GM19463 (cell line): ENCODE data around the gene APBA3.

Experiments
- ATAC-seq: cut with Tn5 transposase; IDR thresholded peaks from one replicate; pipeline ENCODE4 v1.9.1; 2021; ENCODE audit warnings: mild to moderate bottlenecking, moderate library complexity; ENCODE audit not compliant: unreplicated experiment

The APBA3 gene

DNA sequence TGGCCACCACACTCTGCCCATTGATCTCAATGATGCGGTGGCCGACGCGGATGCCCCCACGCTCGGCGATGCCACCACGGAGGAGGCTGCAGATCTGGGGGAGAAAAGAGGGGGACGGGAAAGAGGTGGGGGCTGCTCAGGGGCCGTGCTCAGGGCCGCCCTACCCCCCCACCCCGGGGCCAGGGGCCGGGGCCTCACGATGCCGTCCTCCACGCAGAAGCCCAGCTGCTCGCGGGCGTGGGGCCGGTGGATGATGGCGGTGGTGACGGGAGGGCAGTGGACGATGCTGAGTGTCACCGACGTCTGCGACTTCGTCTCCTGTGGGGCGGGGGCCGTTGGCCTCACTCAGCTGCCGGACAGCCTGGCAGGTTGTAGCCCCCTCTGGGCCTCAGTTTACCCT is 10.3 kb downstream of the APBA3 start:
- ATAC-seq = no peak

DNA sequence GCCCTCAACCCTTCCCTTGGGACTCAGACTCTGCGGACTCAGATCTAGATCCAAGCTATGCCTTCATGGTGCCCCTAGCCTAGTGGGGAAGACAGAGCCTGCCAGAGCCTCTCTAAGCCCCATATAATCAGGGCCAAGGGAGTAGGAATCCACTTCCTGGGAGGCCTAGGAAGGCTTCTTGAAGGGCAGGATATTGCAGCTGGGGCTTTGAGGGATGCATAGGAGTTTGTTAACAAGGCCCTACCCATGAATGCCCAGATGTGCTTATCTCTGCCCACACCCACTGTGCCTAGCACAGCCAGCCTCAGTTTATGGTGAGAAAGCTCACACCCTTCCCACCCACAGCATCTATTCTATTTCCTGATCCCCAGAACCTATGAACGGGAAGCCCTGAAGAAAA is 11.3 kb downstream of the APBA3 start:
- no peak for ATAC-seq

DNA sequence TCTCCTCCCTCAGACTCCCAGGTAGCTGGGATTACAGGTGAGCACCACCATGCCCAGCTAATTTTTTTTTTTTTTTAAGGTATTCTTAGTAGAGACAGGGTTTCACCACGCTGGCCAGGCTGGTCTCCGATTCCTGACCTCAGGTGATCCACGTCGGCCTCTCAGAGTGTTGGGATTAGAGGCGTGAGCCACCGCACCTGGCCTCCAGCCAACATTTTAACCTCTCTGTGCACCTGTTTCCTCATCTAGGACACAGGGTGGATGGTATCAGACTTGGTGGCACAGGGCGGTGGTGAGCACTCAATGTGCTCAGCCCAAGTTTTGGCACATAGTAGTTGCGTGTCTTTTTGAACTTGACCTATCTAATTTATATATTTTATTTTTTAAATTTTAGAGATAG is 12.5 kb downstream of the APBA3 start:
- ATAC-seq = no peak

DNA sequence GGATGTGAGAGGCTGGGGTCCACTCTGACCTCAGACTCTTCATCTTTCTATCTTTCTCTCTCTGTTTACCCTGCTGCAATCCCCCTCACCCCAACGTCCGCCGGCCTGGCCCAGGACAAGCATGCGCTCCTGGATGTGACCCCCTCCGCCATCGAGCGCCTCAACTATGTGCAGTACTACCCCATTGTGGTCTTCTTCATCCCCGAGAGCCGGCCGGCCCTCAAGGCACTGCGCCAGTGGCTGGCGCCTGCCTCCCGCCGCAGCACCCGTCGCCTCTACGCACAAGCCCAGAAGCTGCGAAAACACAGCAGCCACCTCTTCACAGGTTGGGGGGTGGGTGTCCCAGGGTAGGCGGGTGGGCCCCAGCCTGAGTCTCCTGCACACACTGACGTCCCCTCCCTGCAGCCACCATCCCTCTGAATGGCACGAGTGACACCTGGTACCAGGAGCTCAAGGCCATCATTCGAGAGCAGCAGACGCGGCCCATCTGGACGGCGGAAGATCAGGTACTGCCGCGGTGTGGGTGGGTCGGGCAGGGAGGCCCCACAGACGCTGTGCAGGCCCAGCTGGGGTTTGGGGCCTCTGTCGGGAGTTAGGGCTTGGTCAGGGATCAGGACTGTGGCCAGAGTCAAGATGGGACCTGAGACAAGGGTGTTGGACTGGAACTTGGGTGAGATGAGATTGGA is 15.0 kb downstream of the APBA3 start:
- ATAC-seq = no peak

DNA sequence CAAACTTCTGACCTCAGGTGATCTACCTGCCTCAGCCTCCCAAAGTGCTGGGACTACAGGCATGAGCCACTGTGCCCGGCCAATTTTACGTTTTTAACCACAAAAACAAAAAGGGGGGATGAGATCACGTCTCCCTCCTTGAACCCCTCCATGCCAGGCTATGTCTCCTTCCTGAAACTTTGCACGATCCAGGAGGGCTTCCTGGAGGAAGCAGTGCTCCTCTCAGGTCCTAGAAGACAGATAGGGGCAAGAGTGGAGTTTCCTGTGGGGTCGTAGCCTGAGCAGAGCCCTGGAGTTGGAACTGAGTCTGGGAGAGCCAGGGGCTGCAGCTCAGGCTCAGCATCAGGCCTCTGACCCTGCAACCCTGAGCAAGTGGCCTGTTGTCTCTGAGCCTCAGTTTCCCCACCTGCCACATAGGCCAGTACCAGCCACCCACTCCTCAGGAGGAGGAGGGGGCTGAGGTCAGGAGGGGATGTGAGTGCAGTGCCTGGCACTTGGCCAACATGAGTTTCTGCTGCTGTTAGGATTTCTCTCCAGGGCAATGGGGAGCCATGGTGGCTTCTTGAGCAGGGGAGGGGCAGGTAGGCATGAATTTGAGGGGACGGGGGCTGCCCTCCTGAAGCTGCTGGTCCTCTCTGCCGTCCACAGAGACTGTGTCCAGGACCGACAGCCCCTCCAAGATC is 16.0 kb downstream of the APBA3 start:
- ATAC-seq = no peak

DNA sequence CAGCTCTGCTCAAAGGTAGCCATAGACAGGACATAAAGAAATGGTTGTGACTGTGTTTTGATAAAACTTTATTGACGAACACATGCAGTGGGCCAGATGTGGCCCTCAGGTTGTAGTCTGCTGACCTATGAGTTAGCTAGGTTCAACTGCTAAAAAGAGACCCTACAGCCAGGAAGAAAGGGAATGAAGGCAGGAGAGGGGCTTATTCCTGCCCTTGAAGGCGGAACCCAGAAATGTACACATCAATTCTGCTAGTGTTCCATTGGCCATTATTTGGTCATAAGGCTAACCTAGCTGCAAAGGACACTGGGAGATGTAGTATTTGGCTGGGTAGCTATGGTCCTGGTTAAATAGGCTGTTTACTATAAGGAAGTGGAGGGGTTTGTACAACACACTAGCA is 18.0 kb downstream of the APBA3 start:
- ATAC-seq = no peak

DNA sequence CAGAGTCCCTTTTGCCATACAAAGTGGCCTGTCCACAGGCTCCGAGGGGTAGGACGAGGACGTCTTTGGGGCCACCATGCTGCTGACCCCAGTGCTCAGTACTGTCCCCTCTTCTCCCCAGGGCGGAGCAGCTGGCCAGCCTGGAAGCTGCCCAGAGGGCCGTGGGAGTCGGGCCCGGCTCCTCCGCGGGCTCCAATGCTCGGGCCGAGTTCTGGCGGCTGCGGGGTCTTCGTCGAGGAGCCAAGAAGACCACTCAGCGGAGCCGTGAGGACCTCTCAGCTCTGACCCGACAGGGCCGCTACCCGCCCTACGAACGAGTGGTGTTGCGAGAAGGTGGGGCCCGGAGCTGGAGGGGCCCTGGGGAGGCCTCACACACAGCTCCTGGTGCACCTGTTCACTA is 21.1 kb downstream of the APBA3 start:
- no peak for ATAC-seq

DNA sequence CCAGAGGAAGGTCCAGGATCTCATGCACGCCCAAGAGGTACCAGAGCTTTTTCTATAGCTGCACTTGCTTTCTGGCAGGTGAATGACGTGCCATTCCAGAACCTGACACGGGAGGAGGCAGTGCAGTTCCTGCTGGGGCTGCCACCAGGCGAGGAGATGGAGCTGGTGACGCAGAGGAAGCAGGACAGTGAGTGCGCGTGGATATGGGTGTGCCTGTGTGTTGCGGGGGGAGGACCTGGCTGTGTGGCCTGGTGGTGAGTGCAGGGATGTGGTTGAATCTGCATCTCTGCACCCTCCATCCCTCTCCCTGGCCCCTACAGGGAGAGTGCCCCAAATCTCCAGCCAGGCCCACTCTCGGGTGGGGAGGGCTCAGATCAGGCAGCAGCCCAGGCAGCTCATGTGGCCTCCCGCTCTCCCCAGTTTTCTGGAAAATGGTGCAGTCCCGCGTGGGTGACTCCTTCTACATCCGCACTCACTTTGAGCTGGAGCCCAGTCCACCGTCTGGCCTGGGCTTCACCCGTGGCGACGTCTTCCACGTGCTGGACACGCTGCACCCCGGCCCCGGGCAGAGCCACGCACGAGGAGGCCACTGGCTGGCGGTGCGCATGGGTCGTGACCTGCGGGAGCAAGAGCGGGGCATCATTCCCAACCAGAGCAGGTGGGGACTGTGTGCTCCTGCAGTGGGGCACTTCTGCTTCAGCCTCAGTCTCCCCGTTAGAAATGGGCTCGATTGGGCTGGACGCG is 22.8 kb downstream of the APBA3 start:
- ATAC-seq = no peak

DNA sequence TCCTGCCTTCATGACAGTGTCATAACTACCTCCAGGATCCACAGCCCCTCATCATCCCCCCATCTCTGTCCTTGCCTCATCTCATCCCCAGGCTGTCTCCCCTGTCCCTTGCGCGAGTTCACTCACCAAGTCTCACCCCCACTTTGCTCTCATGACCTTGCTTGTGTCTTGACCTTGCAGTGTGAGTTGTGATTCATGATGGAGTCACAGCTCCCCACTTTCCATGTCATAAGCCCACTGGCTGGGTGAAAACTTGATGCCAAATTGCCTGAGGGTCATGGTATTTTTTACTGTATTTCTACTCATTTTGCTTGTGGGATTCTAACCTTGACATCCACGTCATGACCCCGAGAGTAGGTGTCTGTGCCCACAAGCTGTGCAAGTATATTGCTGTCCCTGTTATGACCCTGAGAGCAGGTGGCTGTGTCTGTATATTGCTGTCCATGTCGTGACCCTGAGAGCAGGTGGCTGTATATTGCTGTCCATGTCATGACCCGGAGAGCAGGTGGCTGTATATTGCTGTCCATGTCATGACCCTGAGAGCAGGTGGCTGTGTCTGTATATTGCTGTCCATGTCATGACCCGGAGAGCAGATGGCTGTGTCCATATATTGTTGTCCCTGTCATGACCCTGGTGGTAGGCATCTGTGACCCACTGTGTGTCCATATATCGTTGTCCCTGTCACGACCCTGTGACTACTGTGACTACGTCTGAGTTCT is 23.8 kb downstream of the APBA3 start:
- ATAC-seq = no peak

DNA sequence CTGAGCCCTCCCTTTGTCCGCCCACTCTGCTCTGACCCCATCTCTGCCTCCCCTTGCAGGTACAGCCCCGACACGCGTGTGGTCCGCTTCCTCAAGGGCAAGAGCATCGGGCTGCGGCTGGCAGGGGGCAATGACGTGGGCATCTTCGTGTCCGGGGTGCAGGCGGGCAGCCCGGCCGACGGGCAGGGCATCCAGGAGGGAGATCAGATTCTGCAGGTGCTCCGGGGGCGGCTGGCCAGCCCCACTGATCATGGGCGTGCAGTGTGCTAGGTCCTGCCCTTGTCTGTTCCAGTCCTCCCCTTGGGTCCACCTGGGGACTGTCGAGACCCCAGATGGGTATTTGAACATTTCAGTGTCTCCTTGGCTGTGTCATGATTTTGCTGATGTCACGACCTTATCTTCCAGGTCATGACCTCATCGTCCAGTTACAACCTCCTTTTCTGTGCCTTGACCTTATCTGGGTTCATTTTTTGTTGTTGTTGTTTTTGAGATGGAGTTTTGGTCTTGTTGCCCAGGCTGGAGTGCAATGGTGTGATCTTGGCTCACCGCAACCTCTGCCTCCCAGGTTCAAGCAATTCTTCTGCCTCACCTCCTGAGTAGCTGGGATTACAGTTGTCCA is 25.3 kb downstream of the APBA3 start:
- ATAC-seq = no peak

DNA sequence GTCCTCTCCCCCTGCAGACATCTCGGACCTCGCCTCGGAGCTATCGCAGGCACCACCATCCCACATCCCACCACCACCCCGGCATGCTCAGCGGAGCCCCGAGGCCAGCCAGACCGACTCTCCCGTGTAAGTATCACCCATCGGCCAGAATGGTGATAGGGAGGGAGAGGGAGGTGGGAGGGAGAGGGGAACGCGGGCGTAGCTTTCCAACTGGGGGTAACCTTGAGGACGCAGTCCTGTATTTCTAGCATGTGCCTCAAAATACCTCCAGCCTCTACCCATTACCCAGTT is 27.2 kb downstream of the APBA3 start:
- no peak for ATAC-seq

DNA sequence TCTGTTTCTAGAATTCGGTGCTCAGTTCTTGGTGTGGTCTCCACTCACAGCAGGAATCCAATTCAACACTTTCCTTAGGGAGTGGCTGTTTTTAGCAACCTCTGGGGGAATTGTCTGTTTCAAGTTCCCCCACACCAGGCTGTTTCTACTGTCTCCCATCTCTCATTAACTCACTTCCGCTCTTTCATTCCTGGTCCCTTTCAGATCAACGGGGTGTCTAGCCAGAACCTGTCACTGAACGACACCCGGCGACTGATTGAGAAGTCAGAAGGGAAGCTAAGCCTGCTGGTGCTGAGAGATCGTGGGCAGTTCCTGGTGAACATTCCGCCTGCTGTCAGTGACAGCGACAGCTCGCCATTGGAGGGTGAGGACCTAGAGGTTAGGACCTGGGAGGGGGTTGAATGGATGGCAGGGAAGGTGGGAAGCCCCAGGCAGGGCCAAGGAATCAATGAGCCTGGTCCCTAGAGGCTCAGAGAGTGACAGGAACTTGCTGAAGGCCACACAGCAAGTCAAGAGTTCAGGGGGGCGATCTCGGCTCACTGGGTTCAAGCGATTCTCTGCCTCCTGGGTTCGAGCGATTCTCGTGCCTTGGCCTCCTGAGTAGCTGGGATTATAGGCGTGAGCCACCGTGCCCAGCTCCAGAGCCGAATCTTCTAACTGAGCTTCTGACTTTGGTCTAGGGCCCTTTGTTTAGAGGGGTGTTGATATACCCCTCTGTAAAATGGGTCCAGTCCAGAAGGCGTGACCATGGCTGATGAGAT is 27.8 kb downstream of the APBA3 start:
- no peak for ATAC-seq

DNA sequence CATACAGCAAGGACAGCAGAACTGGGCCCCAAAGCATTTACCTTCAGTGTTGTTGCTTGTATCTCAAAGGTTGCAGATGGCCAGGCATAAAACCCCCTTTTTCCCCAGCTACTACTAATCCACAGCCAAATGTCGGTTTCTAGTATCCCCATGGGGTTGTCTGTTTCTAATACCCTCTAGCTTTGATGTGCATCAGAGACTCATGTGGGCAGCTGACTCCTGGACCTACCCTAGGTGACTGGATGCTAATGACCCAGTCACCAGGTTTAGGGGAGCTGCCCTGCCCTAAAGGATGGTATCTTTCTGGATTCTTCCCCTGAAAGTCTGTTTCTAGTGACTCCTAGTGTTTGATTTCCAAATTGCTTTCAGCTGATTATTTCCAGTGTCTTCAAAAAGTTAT is 29.4 kb downstream of the APBA3 start:
- ATAC-seq = no peak

DNA sequence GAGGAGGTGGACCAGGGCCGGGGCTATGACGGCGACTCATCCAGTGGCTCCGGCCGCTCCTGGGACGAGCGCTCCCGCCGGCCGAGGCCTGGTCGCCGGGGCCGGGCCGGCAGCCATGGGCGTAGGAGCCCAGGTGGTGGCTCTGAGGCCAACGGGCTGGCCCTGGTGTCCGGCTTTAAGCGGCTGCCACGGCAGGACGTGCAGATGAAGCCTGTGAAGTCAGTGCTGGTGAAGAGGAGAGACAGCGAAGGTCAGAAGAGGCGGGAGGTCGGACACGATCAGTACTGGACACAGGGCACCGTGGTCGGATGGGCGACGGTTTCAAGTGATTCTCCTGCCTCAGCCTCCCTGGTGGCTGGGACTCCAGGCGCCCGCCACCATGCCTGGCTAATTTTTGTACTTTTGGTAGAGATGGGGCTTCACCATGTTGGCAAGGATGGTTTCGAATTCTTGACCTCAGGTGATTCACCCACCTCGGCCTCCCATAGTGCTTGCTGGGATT is 31.0 kb downstream of the APBA3 start:
- ATAC-seq = no peak

DNA sequence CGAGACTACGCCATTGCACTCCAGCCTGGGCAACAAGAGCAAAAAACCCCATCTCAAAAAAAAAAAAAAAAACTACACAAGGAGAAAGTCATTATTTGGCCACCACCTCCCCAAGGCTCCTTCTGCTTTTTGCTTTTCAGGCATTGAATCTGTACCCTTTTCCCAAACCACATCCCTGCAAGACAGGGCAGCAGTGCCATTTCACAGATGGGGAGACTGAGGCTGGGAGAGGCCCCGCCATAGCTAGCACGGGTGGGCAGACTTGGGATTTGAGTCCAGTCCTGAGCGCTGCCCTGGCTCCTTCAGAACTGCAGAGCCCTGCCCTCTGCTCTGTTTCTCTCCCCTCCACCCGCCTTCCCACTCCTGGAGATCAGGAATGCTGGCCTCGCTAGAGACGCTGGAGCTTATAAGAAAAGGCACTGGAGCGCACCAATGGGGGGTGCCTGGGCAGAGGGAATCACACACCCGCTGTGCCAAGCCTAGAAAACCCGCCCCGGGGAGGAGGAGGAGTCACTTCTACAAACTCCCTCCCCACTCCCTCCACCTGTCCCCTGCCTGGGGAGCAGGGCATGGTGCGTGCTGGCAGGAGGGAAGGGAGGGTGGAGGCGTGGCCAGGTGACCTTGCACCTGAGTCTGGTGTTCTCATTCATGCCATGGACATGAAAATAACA is 35.7 kb downstream of the APBA3 start:
- no peak for ATAC-seq

DNA sequence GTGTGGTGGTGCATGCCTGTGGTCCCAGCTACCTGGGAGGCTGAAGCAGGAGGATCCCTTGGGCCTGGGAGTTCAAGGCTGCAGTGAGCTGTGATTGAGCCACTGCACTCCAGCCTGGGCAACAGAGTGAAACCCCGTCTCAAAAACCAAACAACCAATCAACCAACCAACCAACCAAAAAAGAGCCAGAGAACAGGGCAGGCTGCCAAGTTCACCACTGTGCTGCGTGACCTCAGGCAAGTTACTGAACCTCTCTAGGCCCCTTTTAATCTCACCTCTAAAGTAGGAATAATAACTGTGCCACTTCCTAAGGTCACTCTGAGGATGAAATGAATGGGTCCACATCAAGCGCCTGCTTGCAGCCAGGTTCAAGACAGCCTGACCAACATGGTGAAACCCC is 36.4 kb downstream of the APBA3 start:
- no peak for ATAC-seq

DNA sequence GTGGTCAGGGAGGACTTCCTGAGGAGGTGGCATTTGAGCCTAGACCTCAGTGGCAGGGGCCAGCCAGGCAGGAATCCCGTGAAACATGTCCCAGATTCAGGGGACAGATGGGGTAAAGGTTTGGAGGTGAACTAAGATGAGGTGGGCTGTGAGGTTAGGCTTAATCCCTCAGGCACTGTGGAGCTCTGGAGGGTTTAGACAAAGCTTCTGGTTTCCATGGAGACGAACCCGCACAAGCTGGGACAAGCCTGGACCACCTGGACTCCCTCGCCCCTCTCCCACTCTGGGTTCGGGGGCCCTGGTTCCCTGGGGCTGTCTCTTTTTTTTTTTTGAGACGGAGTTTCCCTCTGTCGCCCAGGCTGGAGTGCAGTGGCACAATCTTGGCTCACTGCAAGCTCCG is 37.6 kb downstream of the APBA3 start:
- no peak for ATAC-seq

DNA sequence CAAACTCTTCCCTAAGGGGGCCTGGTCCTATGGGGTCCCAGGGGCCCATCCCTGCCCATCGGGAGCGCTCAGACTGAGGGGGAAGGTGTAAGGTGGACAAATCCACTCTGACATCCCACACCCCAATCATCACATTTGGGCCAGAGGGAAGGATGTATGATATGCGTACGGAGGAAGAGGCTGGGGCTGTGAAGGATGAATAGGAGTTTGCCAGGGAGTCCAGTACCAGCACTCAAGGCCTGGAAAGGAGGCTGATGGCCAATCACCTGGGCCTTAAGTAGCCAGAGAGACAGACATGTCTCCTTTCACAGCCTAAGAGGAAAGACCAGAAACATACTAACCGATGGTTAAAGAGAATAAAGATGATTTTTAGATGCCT is 38.4 kb downstream of the APBA3 start:
- ATAC-seq = no peak

DNA sequence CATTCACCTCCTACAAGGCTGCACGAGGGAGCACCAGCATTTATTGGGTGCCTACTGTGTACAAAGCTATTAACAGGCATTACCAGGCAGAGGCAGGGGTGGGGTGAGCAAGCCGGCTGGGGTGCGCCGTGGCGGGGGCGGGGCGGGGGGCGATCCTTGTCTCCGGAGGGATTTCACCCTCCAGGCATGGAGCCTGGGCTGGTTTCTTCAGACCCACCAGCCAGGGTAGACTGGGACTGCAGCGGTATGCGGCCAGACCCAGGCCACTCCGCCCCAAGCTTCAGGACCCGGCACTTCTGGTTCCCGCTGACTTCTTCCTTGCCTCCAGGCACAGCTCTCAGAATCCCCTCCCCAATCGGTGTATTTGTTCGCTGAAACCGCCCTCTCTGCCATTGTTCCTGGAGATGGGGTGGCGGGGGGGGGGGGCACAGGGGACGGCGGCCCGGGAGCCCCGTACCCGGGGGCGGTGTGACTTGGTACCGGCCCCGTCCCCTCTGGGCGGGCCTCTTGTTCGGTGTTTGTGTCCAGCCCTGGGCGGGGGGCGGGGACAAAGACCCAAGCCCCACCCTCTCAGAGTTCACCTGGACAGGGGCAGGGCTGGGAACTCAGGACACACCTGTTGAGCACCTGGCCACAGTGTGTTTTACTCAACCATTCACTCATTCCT is 38.9 kb downstream of the APBA3 start:
- no peak for ATAC-seq
